ENCODE measurements around the gene FMNL1. TPM values are rescaled to one million over a fixed set of nuclear protein-coding genes. Genes with fewer than 3 reads are reported as not detected.
A peak's percentile ranks its signal among the peaks of the same experiment; 100 is the strongest.
"Not testable (repeated sequence)": the region's sequence is repeated elsewhere in the genome, so short reads cannot be mapped to it uniquely, and the experiment has no call there.

The FMNL1 gene
- total RNA-seq, 5 donors from 2014 or later (not counting 1 experiment from before 2014, with no cell fraction given): 362 to 473 (median 457) TPM

GRCh38 chr17:45197555-45198334 lies 23.9 kb upstream of the FMNL1 start:
- CTCF ChIA-PET: interaction anchor here (0.6 to 5.2 kb wide), 18 partner anchors 12 to 147 kb away, joined by 3 to 144 read pairs (median 6); partner anchors contain the start of genes ACBD4 (in 2 of the 2), HEXIM1 (in 1 of the 2) and HEXIM2 (in 1 of the 2)
- H3K27ac ChIP-seq (ENCODE audit: low read length): no peak overlapping the region

GRCh38 chr17:45200701-45201100 lies 21.0 kb upstream of the FMNL1 start:
- H3K9me3 ChIP-seq: no peaks in the 10 kb centered on the region
- H3K27me3 ChIP-seq (replicated peaks in 1 of 2; ENCODE audit: control insufficient read depth in 2 of 2, extremely low read depth in 1 of 2, insufficient read depth in 2 of 2, low read length in 1 of 2): no peaks in the 10 kb centered on the region
- ATAC-seq (replicated peaks in 1 of 4): no peak
- CTCF ChIA-PET: interaction anchor here (0.6 to 5.2 kb wide), 3 partner anchors 65 to 290 kb away, joined by 3 to 144 read pairs (median 8); partner anchors contain the start of gene ACBD4 (in 2 of the 2)
- 93% methylated on average over 4 of the region's 9 CpGs for WGBS (ENCODE audit: insufficient coverage)
- H3K4me1 ChIP-seq (ENCODE audit: control insufficient read depth in 1 of 2, extremely low read depth in 1 of 2, insufficient read depth in 2 of 2, low read length in 2 of 2): peaks cover 0 to 7% of the 10 kb centered on the region in 2 experiments
- H3K36me3 ChIP-seq (ENCODE audit: control insufficient read depth in 2 of 2, extremely low read depth in 1 of 2, insufficient read depth in 1 of 2, low read length in 1 of 2): no peaks in the 10 kb centered on the region
- POLR2A ChIA-PET: no interaction called here
- H3K27ac ChIP-seq (ENCODE audit: low read length): no peak overlapping the region
- no peak for DNase-seq
- Mint-ChIP-seq H3K4me1 (peaks cover 0 to 5% (median 4%) of the 10 kb centered on the region in 3 donors), H3K27me3 (no peaks in the 10 kb centered on the region), H3K4me3 (no peak overlapping the region), H3K27ac (no peak overlapping the region), H3K9me3 (peaks cover 0 to under 1% (median 0%) of the 10 kb centered on the region in 3 donors), H3K36me3 (no peaks in the 10 kb centered on the region)
- no peak overlapping the region for H3K4me3 ChIP-seq (ENCODE audit: control insufficient read depth in 1 of 2, extremely low read depth in 1 of 2, low read length in 1 of 2)

More at GRCh38 chr17:45197555-45198334, 23.9 kb upstream of the FMNL1 start:
- no peaks in the 10 kb centered on the region for H3K27me3 Mint-ChIP-seq
- no peaks in the 10 kb centered on the region for H3K36me3 Mint-ChIP-seq
- no peak overlapping the region for H3K4me3 ChIP-seq (ENCODE audit: control insufficient read depth in 1 of 2, extremely low read depth in 1 of 2, low read length in 1 of 2)
- no peak overlapping the region for H3K27ac Mint-ChIP-seq
- peaks cover 0 to 7% of the 10 kb centered on the region in 2 experiments for H3K4me1 ChIP-seq (ENCODE audit: control insufficient read depth in 1 of 2, extremely low read depth in 1 of 2, insufficient read depth in 2 of 2, low read length in 2 of 2)
- no peaks in the 10 kb centered on the region for H3K36me3 ChIP-seq (ENCODE audit: control insufficient read depth in 2 of 2, extremely low read depth in 1 of 2, insufficient read depth in 1 of 2, low read length in 1 of 2)
- DNase-seq (peak; percentile 56 to 92 (median 81)), ATAC-seq (replicated peaks in 1 of 4) (peak; percentile 98 to 99 (median 99))
- peaks cover 0 to 5% (median 4%) of the 10 kb centered on the region in 3 donors for H3K4me1 Mint-ChIP-seq
- POLR2A ChIA-PET: interaction anchor here (0.7 to 0.8 kb wide), 2 partner anchors 49 to 50 kb away, joined by 3 to 17 read pairs; partner anchors contain the start of gene HEXIM1 (in 2 of the 2)
- H3K27me3 ChIP-seq (replicated peaks in 1 of 2; ENCODE audit: control insufficient read depth in 2 of 2, extremely low read depth in 1 of 2, insufficient read depth in 2 of 2, low read length in 1 of 2): no peaks in the 10 kb centered on the region
- peaks cover 0 to 3% (median 0%) of the 10 kb centered on the region in 3 donors for H3K9me3 Mint-ChIP-seq
- WGBS (ENCODE audit: insufficient coverage): 10% methylated on average over 9 of the region's 16 CpGs
- H3K4me3 Mint-ChIP-seq: no peak overlapping the region
- H3K9me3 ChIP-seq: no peaks in the 10 kb centered on the region

GRCh38 chr17:45201457-45201856 lies 20.2 kb upstream of the FMNL1 start:
- Histone ChIP-seq H3K36me3 (ENCODE audit: control insufficient read depth in 2 of 2, extremely low read depth in 1 of 2, insufficient read depth in 1 of 2, low read length in 1 of 2) (no peaks in the 10 kb centered on the region), H3K27me3 (replicated peaks in 1 of 2; ENCODE audit: control insufficient read depth in 2 of 2, extremely low read depth in 1 of 2, insufficient read depth in 2 of 2, low read length in 1 of 2) (no peaks in the 10 kb centered on the region), H3K27ac (ENCODE audit: low read length) (no peak overlapping the region), H3K4me3 (ENCODE audit: control insufficient read depth in 1 of 2, extremely low read depth in 1 of 2, low read length in 1 of 2) (no peak overlapping the region), H3K4me1 (ENCODE audit: control insufficient read depth in 1 of 2, extremely low read depth in 1 of 2, insufficient read depth in 2 of 2, low read length in 2 of 2) (peaks cover 0 to 7% of the 10 kb centered on the region in 2 experiments), H3K9me3 (no peaks in the 10 kb centered on the region)
- no peaks in the 10 kb centered on the region for H3K9me3 Mint-ChIP-seq
- H3K4me1 Mint-ChIP-seq: peaks cover 0 to 5% (median 4%) of the 10 kb centered on the region in 3 donors
- ChIA-PET POLR2A (no interaction called here), CTCF (interaction anchor here (0.5 to 5.2 kb wide), 4 partner anchors 46 to 67 kb away, joined by 3 to 144 read pairs (median 7); partner anchors contain the start of gene ACBD4 (in 2 of the 2))
- WGBS (ENCODE audit: insufficient coverage): 100% methylated on average over 2 of the region's 4 CpGs
- no peak overlapping the region for H3K4me3 Mint-ChIP-seq
- no peaks in the 10 kb centered on the region for H3K27me3 Mint-ChIP-seq
- peaks cover 3% of the 10 kb centered on the region for H3K36me3 Mint-ChIP-seq
- DNase-seq (no peak), ATAC-seq (replicated peaks in 1 of 4) (no peak)
- H3K27ac Mint-ChIP-seq: no peak overlapping the region

GRCh38 chr17:45201880-45202279 lies 19.8 kb upstream of the FMNL1 start:
- 92% methylated on average over 3 of the region's 6 CpGs for WGBS (ENCODE audit: insufficient coverage)

GRCh38 chr17:45218895-45219661 lies 2.6 kb upstream of the FMNL1 start:
- Mint-ChIP-seq H3K9me3 (no peaks in the 10 kb centered on the region), H3K27ac (peak overlapping the region; percentile 76 to 83), H3K36me3 (peaks cover 24% of the 10 kb centered on the region), H3K27me3 (no peaks in the 10 kb centered on the region), H3K4me3 (peak overlapping the region; percentile 84 to 88 (median 85)), H3K4me1 (peaks cover 36 to 48% (median 44%) of the 10 kb centered on the region in 3 donors)
- ChIA-PET CTCF (interaction anchor here (0.6 to 4.6 kb wide), 18 partner anchors 9 to 166 kb away, joined by 3 to 117 read pairs (median 7); partner anchors contain the start of genes ACBD4 (in 1 of the 2), HEXIM2 (in 1 of the 2) and MAP3K14 (in 1 of the 2)), POLR2A (no interaction called here)
- peak in 3 of 4 experiments; percentile 15 to 32 (median 32) for ATAC-seq (replicated peaks in 1 of 4)
- peak in 34 of 35 experiments; percentile 55 to 92 (median 81) for DNase-seq
- Histone ChIP-seq H3K9me3 (no peaks in the 10 kb centered on the region), H3K27me3 (replicated peaks in 1 of 2; ENCODE audit: control insufficient read depth in 2 of 2, extremely low read depth in 1 of 2, insufficient read depth in 2 of 2, low read length in 1 of 2) (no peaks in the 10 kb centered on the region), H3K36me3 (ENCODE audit: control insufficient read depth in 2 of 2, extremely low read depth in 1 of 2, insufficient read depth in 1 of 2, low read length in 1 of 2) (peaks cover 10 to 33% of the 10 kb centered on the region in 2 donors), H3K4me3 (ENCODE audit: control insufficient read depth in 1 of 2, extremely low read depth in 1 of 2, low read length in 1 of 2) (no peak overlapping the region), H3K4me1 (ENCODE audit: control insufficient read depth in 1 of 2, extremely low read depth in 1 of 2, insufficient read depth in 2 of 2, low read length in 2 of 2) (peaks cover 17 to 42% of the 10 kb centered on the region in 2 experiments), H3K27ac (ENCODE audit: low read length) (peak overlapping the region; percentile 18)
- WGBS (ENCODE audit: insufficient coverage): 12% methylated on average over 8 of the region's 12 CpGs

More at GRCh38 chr17:45201880-45202279, 19.8 kb upstream of the FMNL1 start:
- H3K27ac ChIP-seq (ENCODE audit: low read length); H3K36me3 Mint-ChIP-seq; H3K9me3 Mint-ChIP-seq; H3K36me3 ChIP-seq (ENCODE audit: control insufficient read depth in 2 of 2, extremely low read depth in 1 of 2, insufficient read depth in 1 of 2, low read length in 1 of 2); ATAC-seq (replicated peaks in 1 of 4); H3K4me3 ChIP-seq (ENCODE audit: control insufficient read depth in 1 of 2, extremely low read depth in 1 of 2, low read length in 1 of 2); H3K4me1 ChIP-seq (ENCODE audit: control insufficient read depth in 1 of 2, extremely low read depth in 1 of 2, insufficient read depth in 2 of 2, low read length in 2 of 2); H3K27me3 Mint-ChIP-seq; H3K27ac Mint-ChIP-seq; DNase-seq; H3K9me3 ChIP-seq; H3K4me1 Mint-ChIP-seq; H3K27me3 ChIP-seq (replicated peaks in 1 of 2; ENCODE audit: control insufficient read depth in 2 of 2, extremely low read depth in 1 of 2, insufficient read depth in 2 of 2, low read length in 1 of 2); H3K4me3 Mint-ChIP-seq; POLR2A ChIA-PET: not testable (repeated sequence)
- CTCF ChIA-PET: interaction anchor here (0.5 to 0.7 kb wide), 3 partner anchors 47 to 64 kb away, joined by 3 to 6 read pairs (median 3); partner anchors contain the start of gene HEXIM1 (in 1 of the 2)
